HCT116 (cell line): ENCODE results near the gene WASL. TPM values are rescaled to one million over a fixed set of nuclear protein-coding genes. Genes with fewer than 3 reads are reported as not detected.

Experiments
- ATAC-seq: fragments of 200-7000 bp; cut with Tn5 transposase; 2 replicates; pipeline ENCODE4 v1.9.1; 2020; ENCODE audit warnings: mild to moderate bottlenecking, moderate library complexity
- BruUV-seq: library from RNA; stranded (reverse); fragments of 400-500 nt; replicated peaks from 2 replicates; lab custom pipeline; 2021; lab: Mats Ljungman, UMichigan
- CTCF ChIA-PET: fragments of 300-600 bp; sonication (Branson Sonifier 250); formaldehyde crosslinking; loops from one replicate; lab custom pipeline; 2021; ENCODE audit warnings: antibody characterized with exemption; lab: Charles Lee
- POLR2A ChIA-PET: fragments of 300-600, 350-600 bp; sonication (Branson Sonifier 250); formaldehyde crosslinking; loops from one replicate; lab custom pipeline; 2021; ENCODE audit warnings: antibody characterized with exemption; lab: Charles Lee
- RAD21 ChIA-PET, 2 experiments: fragments of 300-600 bp; sonication (Branson Sonifier 250); formaldehyde crosslinking; loops; one replicate each; lab custom pipeline; 2023; ENCODE audit warnings: low total read pairs in 2 of 2; ENCODE audit not compliant: uncharacterized antibody in 2 of 2, unreplicated experiment in 2 of 2, low non-redundant PET in 1 of 2; lab: Charles Lee
- DNase-seq: peaks from one replicate; pipeline ENCODE4 v3.0.0-alpha.2; 2010; ENCODE audit warnings: low read depth, low spot score
- H2AFZ ChIP-seq: fragments of 200-600 bp; shearing (Covaris generic), sonication (generic); 2 replicates; pipeline ENCODE4 v1.6.1; 2017; ENCODE audit warnings: low read depth, mixed run types, mixed read lengths, antibody characterized with exemption, low read length; ENCODE audit not compliant: poor library complexity, severe bottlenecking
- H3K27ac ChIP-seq: 2 replicates; pipeline ENCODE4 v1.5.1; 2012; ENCODE audit warnings: low read depth, low read length
- H3K27me3 ChIP-seq: fragments of 200-600 bp; sonication (generic); 2 replicates; pipeline ENCODE4 v1.6.1; 2016; ENCODE audit warnings: mixed run types, low read length, mixed read lengths; ENCODE audit not compliant: insufficient read depth
- H3K36me3 ChIP-seq, 2 experiments: fragments of 200-500 bp in 1 of 2; fragments of 200-600 bp in 1 of 2; sonication (Bioruptor generic) in 1 of 2; sonication (generic) in 1 of 2; 2 replicates each; pipeline versions ENCODE4 v1.5.1 to v1.6.1; 2014 to 2016; ENCODE audit warnings: low read length in 2 of 2, inconsistent platforms in 1 of 2, mixed read lengths in 1 of 2, mixed run types in 1 of 2; ENCODE audit not compliant: insufficient read depth in 2 of 2, control insufficient read depth in 1 of 2
- H3K4me1 ChIP-seq, 2 experiments: fragments of 200-600 bp in 1 of 2; sonication (generic) in 1 of 2; 2 replicates each; pipeline versions ENCODE4 v1.5.1 to v1.6.1; 2012 to 2017; ENCODE audit warnings: low read length in 2 of 2, inconsistent platforms in 1 of 2, mild to moderate bottlenecking in 1 of 2, mixed read lengths in 1 of 2, mixed run types in 1 of 2, moderate library complexity in 1 of 2; ENCODE audit not compliant: insufficient read depth in 2 of 2, control insufficient read depth in 1 of 2
- H3K4me2 ChIP-seq: fragments of 200-600 bp; sonication (generic); 2 replicates; pipeline ENCODE4 v1.6.1; 2017; ENCODE audit warnings: mixed run types, low read length, mixed read lengths
- H3K4me3 ChIP-seq, 2 experiments: fragments of 200-600 bp in 1 of 2; sonication (generic) in 1 of 2; replicated peaks in 1 of 2; 2 replicates each; pipeline ENCODE4 v1.5.1; 2011 to 2016; ENCODE audit warnings: low read length in 2 of 2, control low read depth in 1 of 2, low read depth in 1 of 2, mild to moderate bottlenecking in 1 of 2, mixed read lengths in 1 of 2, mixed run types in 1 of 2
- H3K79me2 ChIP-seq: fragments of 200-600 bp; sonication (generic); 2 replicates; pipeline ENCODE4 v1.6.1; 2017; ENCODE audit warnings: mild to moderate bottlenecking, mixed run types, low read length, moderate library complexity, mixed read lengths; ENCODE audit not compliant: insufficient read depth
- H3K9ac ChIP-seq: fragments of 200-600 bp; sonication (generic); 2 replicates; pipeline ENCODE4 v1.6.1; 2016; ENCODE audit warnings: low read length, mixed read lengths
- H3K9me2 ChIP-seq: fragments of 200-600 bp; sonication (generic), shearing (Covaris generic); 2 replicates; pipeline ENCODE4 v1.6.1; 2017; ENCODE audit warnings: mixed run types, mild to moderate bottlenecking, moderate library complexity; ENCODE audit not compliant: insufficient read depth
- H3K9me3 ChIP-seq, 2 experiments: fragments of 200-500 bp in 1 of 2; fragments of 200-600 bp in 1 of 2; sonication (Bioruptor generic) in 1 of 2; sonication (generic) in 1 of 2; 2 replicates each; pipeline ENCODE4 v1.6.1; 2014 to 2017; ENCODE audit warnings: low read length in 2 of 2, mixed read lengths in 2 of 2, inconsistent platforms in 1 of 2, low read depth in 1 of 2, mild to moderate bottlenecking in 1 of 2, mixed run types in 1 of 2, moderate library complexity in 1 of 2; ENCODE audit not compliant: control insufficient read depth in 1 of 2, insufficient read depth in 1 of 2
- H4K20me1 ChIP-seq: fragments of 200-600 bp; sonication (generic), shearing (Covaris generic); 2 replicates; pipeline ENCODE4 v1.6.1; 2017; ENCODE audit warnings: mixed run types, mild to moderate bottlenecking, moderate library complexity; ENCODE audit not compliant: insufficient read depth
- ATF3 ChIP-seq: IDR thresholded peaks from 2 replicates; pipeline ENCODE4 v1.6.1; 2012
- CEBPB ChIP-seq: IDR thresholded peaks from 2 replicates; pipeline ENCODE4 v1.6.1; 2012; ENCODE audit warnings: low read depth
- CTCF ChIP-seq, 3 experiments: fragments of 200-600 bp in 1 of 3; sonication (generic) in 1 of 3; IDR thresholded peaks in 2 of 3; conservative IDR thresholded peaks in 1 of 3; 2 replicates each; pipeline ENCODE4 v1.5.1; 2012 to 2017; ENCODE audit warnings: low read depth in 2 of 3, low read length in 2 of 3, antibody characterized with exemption in 1 of 3, borderline replicate concordance in 1 of 3, control low read depth in 1 of 3, mild to moderate bottlenecking in 1 of 3, mixed read lengths in 1 of 3, mixed run types in 1 of 3, moderate library complexity in 1 of 3; ENCODE audit not compliant: insufficient read depth in 1 of 3
- EGR1 ChIP-seq: IDR thresholded peaks from 2 replicates; pipeline ENCODE4 v1.6.1; 2012; ENCODE audit warnings: low read depth
- EZH2 ChIP-seq: fragments of 200-600 bp; sonication (generic); IDR thresholded peaks from 2 replicates; pipeline ENCODE4 v1.6.1; 2017; ENCODE audit warnings: antibody characterized with exemption, mixed run types
- EZH2phosphoT487 ChIP-seq: fragments of 200-600 bp; IDR thresholded peaks from 2 replicates; pipeline ENCODE4 v1.6.1; 2018; ENCODE audit warnings: antibody characterized with exemption, borderline replicate concordance
- FOSL1 ChIP-seq: IDR thresholded peaks from 2 replicates; pipeline ENCODE4 v1.6.1; 2012; ENCODE audit warnings: low read depth
- JUND ChIP-seq: IDR thresholded peaks from 2 replicates; pipeline ENCODE4 v1.6.1; 2012
- MAX ChIP-seq: IDR thresholded peaks from 2 replicates; pipeline ENCODE4 v1.6.1; 2012
- POLR2A ChIP-seq: IDR thresholded peaks from 2 replicates; pipeline ENCODE4 v1.7.0; 2011; ENCODE audit warnings: borderline replicate concordance; ENCODE audit not compliant: insufficient read depth, insufficient read length; ENCODE audit errors: extremely low read depth
- REST ChIP-seq: IDR thresholded peaks from 2 replicates; pipeline ENCODE4 v1.6.1; 2012; ENCODE audit warnings: low read depth
- SIN3A ChIP-seq: IDR thresholded peaks from 2 replicates; pipeline ENCODE4 v1.6.1; 2012; ENCODE audit warnings: low read depth
- SP1 ChIP-seq: IDR thresholded peaks from 2 replicates; pipeline ENCODE4 v1.6.1; 2012; ENCODE audit warnings: low read depth
- SRF ChIP-seq: IDR thresholded peaks from 2 replicates; pipeline ENCODE4 v1.6.1; 2012; ENCODE audit warnings: low read depth
- YY1 ChIP-seq: IDR thresholded peaks from 2 replicates; pipeline ENCODE4 v1.6.1; 2011; ENCODE audit warnings: low read length, low read depth, moderate library complexity, mild to moderate bottlenecking; ENCODE audit not compliant: insufficient replicate concordance; ENCODE audit errors: extremely low read depth
- ZBTB33 ChIP-seq: IDR thresholded peaks from 2 replicates; pipeline ENCODE4 v1.6.1; 2011; ENCODE audit warnings: mild to moderate bottlenecking, low read length, moderate library complexity; ENCODE audit not compliant: insufficient replicate concordance; ENCODE audit errors: extremely low read depth
- ZFX ChIP-seq: fragments of 450-650 bp; IDR thresholded peaks from 2 replicates; pipeline ENCODE4 v1.6.1; 2017
- ZNF274 ChIP-seq: fragments of 200-500 bp; sonication (Bioruptor generic); IDR thresholded peaks from 2 replicates; pipeline ENCODE4 v1.6.1; 2014; ENCODE audit warnings: mild to moderate bottlenecking, low read depth, low read length, inconsistent platforms
- intact Hi-C: fragments of 100-400 bp; cut with micrococcal nuclease; formaldehyde crosslinking; loops from 2 replicates; pipeline ENCODE4 v1.10.0; 2022
- total RNA-seq: library from RNA; stranded (reverse); gene quantifications from one replicate; pipeline ENCODE4 v1.2.1, GENCODE V29; 2021; ENCODE audit not compliant: unreplicated experiment

The WASL gene
- total RNA-seq, 1 experiment from 2014 or later = 26.2 TPM

- TF ChIP-seq YY1 (no peak), SRF (no peak), ZFX (no peak), ATF3 (no peak), ZBTB33 (no peak), ZNF274 (no peak), JUND (no peak), SP1 (no peak)
Measured at GRCh38 chr7:123746055-123746454, 2.7 kb downstream of the WASL start (continued).

GRCh38 chr7:123745437-123745836 lies 3.4 kb downstream of the WASL start:
- CTCF ChIA-PET = no interaction called here
- no peak overlapping the region for H3K4me3 ChIP-seq
- TF ChIP-seq EZH2phosphoT487 (no peak), SIN3A (no peak), EGR1 (no peak), EZH2 (no peak), CEBPB (no peak), SRF (no peak), POLR2A (no peak), FOSL1 (no peak), REST (no peak), ZFX (no peak), CTCF (IDR thresholded peaks at IDR 0.05 in 2 of 3, conservative IDR thresholded peaks at IDR 0.05 in 1 of 3; ENCODE audit: borderline replicate concordance in 1 of 3, insufficient read depth in 1 of 3, low read depth in 2 of 3, low read length in 2 of 3) (no peak), SP1 (no peak), JUND (no peak), ATF3 (no peak), MAX (no peak)

More at GRCh38 chr7:123745437-123745836, 3.4 kb downstream of the WASL start:
- Histone ChIP-seq H4K20me1 (no peaks in the 10 kb centered on the region; the same call in 1 of the 2 replicates), H3K9me3 (no peaks in the 10 kb centered on the region), H3K9ac (no peak overlapping the region), H3K4me2 (no peak overlapping the region), H3K79me2 (peaks cover 88% of the 10 kb centered on the region), H3K36me3 (no peaks in the 10 kb centered on the region), H2AFZ (no peak overlapping the region), H3K4me1 (peaks cover 14 to 24% of the 10 kb centered on the region in 2 experiments; a peak in 3 of 4 replicates), H3K9me2 (no peaks in the 10 kb centered on the region), H3K27ac (no peak overlapping the region), H3K27me3 (no peaks in the 10 kb centered on the region)
- POLR2A ChIA-PET = no interaction called here
- BruUV-seq = no TSS peak
- RAD21 ChIA-PET = no interaction called here
- intact Hi-C loops = no loop called here
- DNase-seq (no peak), ATAC-seq (no peak)
